Spleen (tissue), 11 donors: Measurements from ENCODE around the gene CCDC50. TPM values are rescaled to one million over a fixed set of nuclear protein-coding genes. Genes with fewer than 3 reads are reported as not detected.

Source experiments
- DNase-seq: peaks from one replicate; pipeline ENCODE4 v3.0.0-alpha.2; 2020
- H3K27ac ChIP-seq, 8 donors: fragments of 200-600 bp; sonication (generic) in 7 of 8; 1 replicate in 4 of 8; 2 replicates in 4 of 8; pipeline versions ENCODE4 v1.5.0 to v1.8.0; 2016 to 2021; ENCODE audit warnings: inconsistent platforms in 4 of 8, mild to moderate bottlenecking in 4 of 8, moderate library complexity in 1 of 8
- H3K27me3 ChIP-seq, 7 donors: fragments of 200-600 bp; sonication (generic) in 6 of 7; replicated peaks in 1 of 7; 1 replicate in 4 of 7; 2 replicates in 3 of 7; pipeline versions ENCODE4 v1.5.0 to v1.8.0; 2016 to 2021; ENCODE audit warnings: inconsistent platforms in 3 of 7, mild to moderate bottlenecking in 1 of 7
- H3K36me3 ChIP-seq, 6 donors: fragments of 200-600 bp; sonication (generic) in 5 of 6; 1 replicate in 4 of 6; 2 replicates in 2 of 6; pipeline versions ENCODE4 v1.5.0 to v1.8.0; 2016 to 2021; ENCODE audit warnings: inconsistent platforms in 2 of 6
- H3K4me1 ChIP-seq, 6 donors: fragments of 200-600 bp; sonication (generic) in 5 of 6; 1 replicate in 3 of 6; 2 replicates in 3 of 6; pipeline versions ENCODE4 v1.5.0 to v1.8.0; 2016 to 2021; ENCODE audit warnings: inconsistent platforms in 3 of 6
- H3K4me3 ChIP-seq, 8 donors: fragments of 200-600 bp; sonication (generic) in 7 of 8; 1 replicate in 4 of 8; 2 replicates in 4 of 8; pipeline versions ENCODE4 v1.5.0 to v1.8.0; 2016 to 2021; ENCODE audit warnings: inconsistent platforms in 4 of 8, mild to moderate bottlenecking in 4 of 8, moderate library complexity in 2 of 8
- H3K9me3 ChIP-seq, 8 donors: fragments of 200-600 bp; sonication (generic) in 7 of 8; 1 replicate in 4 of 8; 2 replicates in 4 of 8; pipeline versions ENCODE4 v1.5.0 to v1.8.0; 2016 to 2021; ENCODE audit warnings: inconsistent platforms in 4 of 8
- CTCF ChIP-seq, 11 experiments: fragments of 200-600 bp in 7 of 11; fragments of 450-650 bp in 4 of 11; sonication (generic) in 4 of 11; IDR thresholded peaks in 8 of 11; conservative IDR thresholded peaks in 3 of 11; 1 replicate in 7 of 11; 2 replicates in 4 of 11; pipeline versions ENCODE4 v1.4.0 to v1.8.0; 2016 to 2021; ENCODE audit warnings: antibody characterized with exemption in 11 of 11, inconsistent platforms in 4 of 11, mild to moderate bottlenecking in 1 of 11
- POLR2A ChIP-seq, 3 donors: fragments of 450-650 bp; IDR thresholded peaks; one replicate each; pipeline ENCODE4 v1.5.1; 2017; ENCODE audit warnings: antibody characterized with exemption in 3 of 3, mild to moderate bottlenecking in 1 of 3
- POLR2AphosphoS5 ChIP-seq, 3 donors: sonication (generic); formaldehyde crosslinking; IDR thresholded peaks; one replicate each; pipeline ENCODE4 v1.5.1; 2017; ENCODE audit warnings: antibody characterized with exemption in 3 of 3
- WGBS, 5 donors: extraction: QIAGEN DNeasy Blood & Tissue Kit in 3 of 5; methylation state at CpG; one replicate each; pipeline versions ENCODE4 v1.1.5 to v1.1.7; 2013 to 2018; 5-methylcytosine and 5-hydroxymethylcytosine counted together
- intact Hi-C: fragments of 100-400 bp; cut with DNase I; formaldehyde crosslinking; loops from one replicate; pipeline ENCODE4 v1.15.0; 2023; ENCODE audit warnings: low total_unique reads
- polyA plus RNA-seq, 3 donors: library from polyadenylated mRNA; stranded (reverse); fragments of 200-250 nt; gene quantifications; one replicate each; pipeline ENCODE4 v1.2.1, GENCODE V29; 2013
- total RNA-seq, 7 donors: library from RNA; depleted of rRNA in 3 of 7; stranded (reverse); fragments of >200 nt in 3 of 7; fragmentation: NEBNext Ultra II Directional in 4 of 7; extraction: Animal tissue kit (Norgen Biotek cat#: 25700) in 4 of 7; gene quantifications; one replicate each; pipeline versions ENCODE4 v1.1.0 to v1.2.1, GENCODE V29; 2016 to 2021
- donor health status: healthy with polysubstance abuse.
- donor health status: DM: no; HTN: no; CAD: no; lungs with moderate emphysema.
- donor health status: DM: no; HTN: no; CAD: no.
- donor health status: Bipolar disorder and iron deficiency.
- donor health status: healthy.
- donor health status: DM: no; HTN: no; CAD: no.
- donor health status: DM: yes; HTN: yes; CAD: no.

CCDC50 gene
- total and polyA plus RNA-seq, 10 donors: 42.5 to 167 (median 110) TPM

GRCh38 chr3:191339316-191339917 lies 10.2 kb downstream of the CCDC50 start:
- Histone ChIP-seq H3K36me3 (no peaks in the 10 kb centered on the region), H3K27ac (peak overlapping the region in 2 of 8 donors; percentile 1 to 16), H3K4me3 (no peak overlapping the region), H3K4me1 (peaks cover 19 to 100% (median 80%) of the 10 kb centered on the region in 6 donors), H3K9me3 (no peaks in the 10 kb centered on the region), H3K27me3 (no peaks in the 10 kb centered on the region)
- DNase-seq: no peak
- TF ChIP-seq POLR2AphosphoS5 (IDR thresholded peaks at IDR 0.05): no peak
- no peak for TF ChIP-seq CTCF (IDR thresholded peaks at IDR 0.05 in 8 of 11, conservative IDR thresholded peaks at IDR 0.05 in 3 of 11)
- no peak for TF ChIP-seq POLR2A (IDR thresholded peaks at IDR 0.05)
- intact Hi-C loops: no loop called here
- WGBS, 5 donors: 58 to 75% (median 59%) methylated on average over 3 of the region's 3 CpGs

GRCh38 chr3:191340351-191340750 lies 11.2 kb downstream of the CCDC50 start:
- Histone ChIP-seq H3K4me3 (no peak overlapping the region), H3K27me3 (no peaks in the 10 kb centered on the region), H3K9me3 (no peaks in the 10 kb centered on the region), H3K4me1 (peaks cover 10 to 100% (median 80%) of the 10 kb centered on the region in 6 donors), H3K27ac (no peak overlapping the region), H3K36me3 (no peaks in the 10 kb centered on the region)
- DNase-seq: no peak
- WGBS, 5 donors: 89 to 97% (median 94%) methylated on average over 2 of the region's 2 CpGs
- intact Hi-C loops: no loop called here
- no peak for TF ChIP-seq POLR2A (IDR thresholded peaks at IDR 0.05)
- no peak for TF ChIP-seq POLR2AphosphoS5 (IDR thresholded peaks at IDR 0.05)
- no peak for TF ChIP-seq CTCF (IDR thresholded peaks at IDR 0.05 in 8 of 11, conservative IDR thresholded peaks at IDR 0.05 in 3 of 11)

- H3K27ac ChIP-seq: no peak overlapping the region
- H3K36me3 ChIP-seq: no peaks in the 10 kb centered on the region
- no peaks in the 10 kb centered on the region for H3K9me3 ChIP-seq
- no peak for TF ChIP-seq POLR2AphosphoS5 (IDR thresholded peaks at IDR 0.05)
- no peak for TF ChIP-seq POLR2A (IDR thresholded peaks at IDR 0.05)
- no peak for TF ChIP-seq CTCF (IDR thresholded peaks at IDR 0.05 in 8 of 11, conservative IDR thresholded peaks at IDR 0.05 in 3 of 11)
- DNase-seq: no peak
- 91 to 98% (median 94%) methylated on average over 1 of the region's 1 CpG for WGBS, 5 donors
- intact Hi-C loops: no loop called here
- no peaks in the 10 kb centered on the region for H3K27me3 ChIP-seq
- peaks cover 10 to 99% (median 80%) of the 10 kb centered on the region in 6 donors for H3K4me1 ChIP-seq
- no peak overlapping the region for H3K4me3 ChIP-seq
Measured at GRCh38 chr3:191340966-191341365, 11.8 kb downstream of the CCDC50 start.

- Histone ChIP-seq H3K36me3 (no peaks in the 10 kb centered on the region), H3K9me3 (no peaks in the 10 kb centered on the region), H3K27me3 (no peaks in the 10 kb centered on the region), H3K4me3 (no peak overlapping the region), H3K27ac (peak overlapping the region in 1 of 8 donors; percentile 11), H3K4me1 (peaks cover 10 to 98% (median 75%) of the 10 kb centered on the region in 6 donors)
- WGBS, 5 donors: 64 to 90% (median 76%) methylated on average over 2 of the region's 2 CpGs
- no peak for DNase-seq
- TF ChIP-seq CTCF (IDR thresholded peaks at IDR 0.05 in 8 of 11, conservative IDR thresholded peaks at IDR 0.05 in 3 of 11) (no peak), POLR2A (IDR thresholded peaks at IDR 0.05) (no peak), POLR2AphosphoS5 (IDR thresholded peaks at IDR 0.05) (no peak)
- intact Hi-C loops: no loop called here
Measured at GRCh38 chr3:191342006-191342405, 12.8 kb downstream of the CCDC50 start.
